K562 (cell line): ENCODE results near the gene C1D. TPM values are rescaled to one million over a fixed set of nuclear protein-coding genes. Genes with fewer than 3 reads are reported as not detected.

Source experiments
- ATAC-seq: fragments of 200-7000 bp; cut with Tn5 transposase; 3 replicates; pipeline ENCODE4 v1.9.1; 2020; ENCODE audit warnings: moderate library complexity
- BruUV-seq: library from RNA; stranded (reverse); fragments of 400-500 nt; replicated peaks from 2 replicates; lab custom pipeline; 2021; lab: Mats Ljungman, UMichigan
- CTCF ChIA-PET: fragments of 300-600 bp; formaldehyde crosslinking; extraction: SDS; loops from one replicate; lab custom pipeline; 2021; ENCODE audit warnings: low intra/inter-chr PET ratio; lab: Yijun Ruan, JAX
- POLR2A ChIA-PET: fragments of 300-600, 350-650 bp; sonication (Branson Sonifier 250); formaldehyde crosslinking; extraction: SDS; loops from one replicate; lab custom pipeline; 2021; ENCODE audit warnings: antibody characterized with exemption, inconsistent platforms; lab: Yijun Ruan, JAX
- DNase-seq, 4 experiments: peaks; one replicate each; pipeline versions ENCODE4 v3.0.0 to v3.0.0-alpha.2; 2011 to 2018; ENCODE audit warnings: low spot score in 3 of 4, mixed read lengths in 3 of 4; ENCODE audit errors: extremely low read depth in 1 of 4
- FAIRE-seq: peaks from 2 replicates; lab custom pipeline; 2011; peaks lifted over from hg19 to GRCh38; lab: Jason Lieb, UNC
- H2AFZ ChIP-seq: 2 replicates; pipeline ENCODE4 v1.6.0; 2011; ENCODE audit warnings: low read depth, low read length, control low read depth, inconsistent platforms
- H3K27ac ChIP-seq: fragments of 200-600 bp; 3 replicates; pipeline ENCODE4 v1.8.0; 2011; ENCODE audit warnings: low read depth, mild to moderate bottlenecking, control low read depth, inconsistent platforms, low read length, moderate library complexity, mixed read lengths; ENCODE audit errors: extremely low read depth
- H3K27me3 ChIP-seq, 2 experiments: fragments of 300-600 bp in 1 of 2; 2 replicates in 1 of 2; 3 replicates in 1 of 2; pipeline versions ENCODE4 v1.6.0 to v1.8.0; 2011; ENCODE audit warnings: inconsistent platforms in 2 of 2, low read length in 2 of 2, mild to moderate bottlenecking in 1 of 2, mixed read lengths in 1 of 2, moderate library complexity in 1 of 2; ENCODE audit not compliant: control insufficient read depth in 2 of 2, insufficient read depth in 2 of 2
- H3K36me3 ChIP-seq: fragments of 300-600 bp; 3 replicates; pipeline ENCODE4 v1.8.0; 2011; ENCODE audit warnings: mild to moderate bottlenecking, low read length, inconsistent platforms; ENCODE audit not compliant: control insufficient read depth, insufficient read depth
- H3K4me1 ChIP-seq, 2 experiments: fragments of 200-600 bp in 1 of 2; replicated peaks in 1 of 2; 2 replicates in 1 of 2; 3 replicates in 1 of 2; pipeline versions ENCODE4 v1.5.1 to v1.8.0; 2011; ENCODE audit warnings: inconsistent platforms in 2 of 2, low read length in 2 of 2, mild to moderate bottlenecking in 1 of 2, mixed read lengths in 1 of 2, moderate library complexity in 1 of 2; ENCODE audit not compliant: control insufficient read depth in 2 of 2, insufficient read depth in 2 of 2
- H3K4me2 ChIP-seq: 2 replicates; pipeline ENCODE4 v1.6.1; 2011; ENCODE audit warnings: low read length, control low read depth, inconsistent platforms, mixed read lengths; ENCODE audit not compliant: insufficient read depth
- H3K4me3 ChIP-seq: fragments of 200-600 bp; sonication (generic), shearing (Covaris generic); 2 replicates; pipeline ENCODE4 v1.5.1; 2016; ENCODE audit warnings: control low read depth, inconsistent platforms
- H3K79me2 ChIP-seq: fragments of 200-600 bp; 3 replicates; pipeline ENCODE4 v1.8.0; 2011; ENCODE audit warnings: low read length, inconsistent platforms; ENCODE audit not compliant: control insufficient read depth, insufficient read depth
- H3K9ac ChIP-seq, 2 experiments: 2 replicates each; pipeline versions ENCODE4 v1.6.0 to v1.6.1; 2011; ENCODE audit warnings: low read depth in 2 of 2, low read length in 2 of 2, control low read depth in 1 of 2, inconsistent platforms in 1 of 2, mild to moderate bottlenecking in 1 of 2, mixed read lengths in 1 of 2; ENCODE audit not compliant: insufficient read depth in 1 of 2
- H3K9me1 ChIP-seq: one replicate; pipeline ENCODE4 v1.6.0; 2011; ENCODE audit warnings: inconsistent platforms, mild to moderate bottlenecking, low read length, moderate library complexity; ENCODE audit not compliant: control insufficient read depth, insufficient read depth
- H3K9me3 ChIP-seq: replicated peaks from 2 replicates; pipeline ENCODE4 v1.5.1; 2011; ENCODE audit warnings: low read depth, low read length, inconsistent platforms; ENCODE audit not compliant: control insufficient read depth, insufficient read depth
- H4K20me1 ChIP-seq: replicated peaks from 2 replicates; pipeline ENCODE4 v1.6.1; 2011; ENCODE audit warnings: low read length, inconsistent platforms, mixed read lengths; ENCODE audit not compliant: control insufficient read depth, insufficient read depth
- ATF4 ChIP-seq: fragments of 450-650 bp; formaldehyde crosslinking; IDR thresholded peaks from 2 replicates; pipeline ENCODE4 v1.4.0; 2022; ENCODE audit warnings: mild to moderate bottlenecking, moderate library complexity
- FOXM1 ChIP-seq, 2 experiments: fragments of 450-650 bp in 1 of 2; sonication (generic) in 1 of 2; formaldehyde crosslinking in 1 of 2; IDR thresholded peaks; 2 replicates each; pipeline versions ENCODE4 v1.6.1 to v1.9.0; 2017 to 2022; ENCODE audit warnings: low read depth in 2 of 2, mild to moderate bottlenecking in 2 of 2, missing genetic modification reagents in 1 of 2, moderate library complexity in 1 of 2
- LARP7 ChIP-seq: fragments of 450-650 bp; IDR thresholded peaks from 2 replicates; pipeline ENCODE4 v1.6.1; 2016
- MAFF ChIP-seq: IDR thresholded peaks from 2 replicates; pipeline ENCODE4 v1.6.1; 2012; ENCODE audit warnings: low read length, improper control_type of control experiment
- MYBL2 ChIP-seq, 2 experiments: fragments of 450-650 bp in 1 of 2; sonication (generic) in 1 of 2; formaldehyde crosslinking in 1 of 2; IDR thresholded peaks; 2 replicates each; pipeline versions ENCODE4 v1.6.1 to v1.8.1; 2017 to 2022; ENCODE audit warnings: borderline replicate concordance in 1 of 2, inconsistent platforms in 1 of 2, low read depth in 1 of 2, mild to moderate bottlenecking in 1 of 2, missing genetic modification reagents in 1 of 2, moderate library complexity in 1 of 2
- NCOA6 ChIP-seq: fragments of 450-650 bp; IDR thresholded peaks from 2 replicates; pipeline ENCODE4 v1.6.1; 2017; ENCODE audit warnings: mild to moderate bottlenecking
- SAFB ChIP-seq: fragments of 200-400 bp; formaldehyde crosslinking; IDR thresholded peaks from 2 replicates; pipeline ENCODE4 v1.6.1; 2017; ENCODE audit warnings: low read depth, low read length, borderline replicate concordance
- STAT6 ChIP-seq: sonication (generic); formaldehyde crosslinking; IDR thresholded peaks from 2 replicates; pipeline ENCODE4 v1.8.1; 2023; ENCODE audit warnings: mild to moderate bottlenecking, missing genetic modification reagents
- THRAP3 ChIP-seq: fragments of 450-650 bp; IDR thresholded peaks from 2 replicates; pipeline ENCODE4 v1.6.1; 2016; ENCODE audit warnings: mild to moderate bottlenecking, inconsistent platforms, borderline replicate concordance
- ZNF133 ChIP-seq: fragments of 250-450 bp; sonication (Bioruptor Pico); IDR thresholded peaks from 2 replicates; pipeline ENCODE4 v1.4.0; 2020; ENCODE audit warnings: mild to moderate bottlenecking
- ZNF239 ChIP-seq: fragments of 250-450 bp; sonication (Bioruptor Pico); IDR thresholded peaks from 2 replicates; pipeline ENCODE4 v1.4.0; 2020; ENCODE audit warnings: mild to moderate bottlenecking
- ZNF77 ChIP-seq: fragments of 250-450 bp; sonication (Bioruptor Pico); IDR thresholded peaks from 2 replicates; pipeline ENCODE4 v1.5.0; 2020
- WGBS: fragments of 100-300 bp; shearing (Covaris generic); methylation state at CpG from one replicate; pipeline ENCODE4 v1.1.6; 2016; ENCODE audit warnings: low coverage, mixed read lengths; ENCODE audit not compliant: insufficient coverage; ENCODE audit errors: missing lambda C conversion rate; 5-methylcytosine and 5-hydroxymethylcytosine counted together
- in situ Hi-C: fragments of 300-500 bp; cut with MboI; formaldehyde crosslinking; loops from 4 replicates; pipeline ENCODE4 v1.15.0; 2018; ENCODE audit warnings: inconsistent platforms, mixed read lengths
- intact Hi-C: fragments of 100-400 bp; cut with micrococcal nuclease; formaldehyde crosslinking; loops from 2 replicates; pipeline ENCODE4 v1.14.2; 2022
- polyA plus RNA-seq, 8 experiments: library from polyadenylated mRNA; depleted of rRNA in 4 of 8; stranded (reverse) in 5 of 8; unstranded in 3 of 8; fragments of >200 nt; fragmentation: Nextera tagmentation in 2 of 8; fragmentation: Illumina TruSeq in 1 of 8; extraction: Ambion mirVana in 2 of 8; extraction: Trizol in 1 of 8; gene quantifications; 2 replicates each; pipeline versions ENCODE4 v1.2.1 to v1.2.3, GENCODE V29; 2011 to 2014; ENCODE audit warnings: inconsistent platforms in 1 of 8, missing spikeins in 1 of 8
- total RNA-seq, 7 experiments: library from RNA; depleted of rRNA in 6 of 7; stranded (reverse); fragments of >200 nt in 6 of 7; fragmentation: Illumina TruSeq in 2 of 7; extraction: Trizol in 2 of 7; gene quantifications; 2 replicates each; pipeline versions ENCODE4 v1.2.1 to v1.2.3, GENCODE V29; 2011 to 2021; ENCODE audit warnings: low replicate concordance in 1 of 7

C1D gene
- total and polyA plus RNA-seq, 9 of the 15 experiments (the other 6 are each of a cell fraction or from before 2014, with no cell fraction given), result 33.2 to 123 (median 56.5) TPM

GRCh38 chr2:68099260-68099659, 36.5 kb upstream of the C1D start:
- Histone ChIP-seq H3K9ac (no peak overlapping the region), H3K9me3 (no peaks in the 10 kb centered on the region), H3K9me1 (no peaks in the 10 kb centered on the region), H3K27ac (no peak overlapping the region), H3K4me1 (peaks cover under 1 to 30% of the 10 kb centered on the region in 2 experiments; a peak in 3 of 5 replicates), H3K79me2 (no peaks in the 10 kb centered on the region), H3K36me3 (no peaks in the 10 kb centered on the region), H2AFZ (no peak overlapping the region), H4K20me1 (no peaks in the 10 kb centered on the region), H3K27me3 (no peaks in the 10 kb centered on the region), H3K4me3 (no peak overlapping the region), H3K4me2 (no peak overlapping the region)
- intact Hi-C loops, result no loop called here
- FAIRE-seq, result no peak
- TF ChIP-seq THRAP3 (no peak), FOXM1 (IDR thresholded peaks at IDR 0.05; ENCODE audit: low read depth) (no peak), FOXM1 (CRISPR knock-in tag; IDR thresholded peaks at IDR 0.05; ENCODE audit: low read depth) (no peak)
- ChIA-PET POLR2A (interaction anchor here (0.8 kb wide), 1 partner anchor 11 kb away, joined by 3 read pairs; no protein-coding TSS in a partner anchor), CTCF (no interaction called here)
- 56% methylated on average over 8 of the region's 8 CpGs for WGBS
- in situ Hi-C loops, result no loop called here
- DNase-seq, result no peak
- ATAC-seq, result no peak
- no TSS peak for BruUV-seq

- no peak overlapping the region for H3K27ac ChIP-seq
- H3K9me3 ChIP-seq, result no peaks in the 10 kb centered on the region
- peaks cover 4 to 27% of the 10 kb centered on the region in 2 experiments; a peak in 3 of 5 replicates for H3K4me1 ChIP-seq
- CTCF ChIA-PET, result no interaction called here
- H3K4me2 ChIP-seq, result no peak overlapping the region
- H3K79me2 ChIP-seq, result no peaks in the 10 kb centered on the region
- H3K27me3 ChIP-seq, result no peaks in the 10 kb centered on the region
- ATAC-seq (no peak), FAIRE-seq (no peak), DNase-seq (no peak)
- BruUV-seq, result no TSS peak
- POLR2A ChIA-PET, result interaction anchor here (0.8 to 1.0 kb wide), 2 partner anchors 10 to 373 kb away, joined by 3 read pairs; no protein-coding TSS in a partner anchor
- WGBS, result 59% methylated on average over 3 of the region's 3 CpGs
- H4K20me1 ChIP-seq, result no peaks in the 10 kb centered on the region
- H3K9me1 ChIP-seq, result no peaks in the 10 kb centered on the region
- no peak overlapping the region for H3K4me3 ChIP-seq
- no peaks in the 10 kb centered on the region for H3K36me3 ChIP-seq
- intact Hi-C loops, result no loop called here
- in situ Hi-C loops, result no loop called here
- H3K9ac ChIP-seq, result no peak overlapping the region
- no peak overlapping the region for H2AFZ ChIP-seq
- TF ChIP-seq SAFB (no peak), STAT6 (CRISPR knock-in tag) (no peak), ZNF133 (CRISPR knock-in tag) (no peak), MAFF (no peak), NCOA6 (no peak), ZNF239 (CRISPR knock-in tag) (no peak), ATF4 (CRISPR knock-in tag) (no peak), ZNF77 (CRISPR knock-in tag) (no peak), MYBL2 (IDR thresholded peaks at IDR 0.05; ENCODE audit: low read depth) (no peak), MYBL2 (CRISPR knock-in tag; IDR thresholded peaks at IDR 0.05; ENCODE audit: borderline replicate concordance) (no peak), LARP7 (no peak)
Measured at GRCh38 chr2:68098291-68098797, 35.5 kb upstream of the C1D start.
